T47D (cell line): ENCODE data around the gene SRCAP.
"Not testable (repeated sequence)": the region's sequence is repeated elsewhere in the genome, so short reads cannot be mapped to it uniquely, and the experiment has no call there.

Experiments
- DNase-seq, 2 experiments: peaks; one replicate each; pipeline versions ENCODE4 v3.0.0 to v3.0.0-alpha.2; 2011 to 2012; ENCODE audit warnings: low read depth in 1 of 2, low spot score in 1 of 2
- JUND ChIP-seq: IDR thresholded peaks from 2 replicates; pipeline ENCODE4 v1.6.1; 2012; ENCODE audit warnings: low read depth
- in situ Hi-C: cut with HindIII; loops from 2 replicates; pipeline ENCODE4 v1.10.0; 2016; ENCODE audit warnings: low sequenced_read_pairs, low pct_unique_long_range_greater_than_20kb

The SRCAP gene

GRCh38 chr16:30697264-30698138 lies 1.5 kb upstream of the SRCAP start:
- peak in 1 of 2 experiments; percentile 88 for DNase-seq
- in situ Hi-C loops, result no loop called here
- TF ChIP-seq JUND, result no peak

GRCh38 chr16:30698139-30698815 lies 694 bp upstream of the SRCAP start:
- TF ChIP-seq JUND, result no peak
- in situ Hi-C loops, result no loop called here
- peak; percentile 93 to 99 for DNase-seq

GRCh38 chr16:30699615-30700099 lies 686 bp downstream of the SRCAP start:
- in situ Hi-C loops, result no loop called here
- DNase-seq, result no peak

GRCh38 chr16:30700491-30700890 lies 1.5 kb downstream of the SRCAP start:
- in situ Hi-C loops, result no loop called here
- no peak for TF ChIP-seq JUND
- DNase-seq, result no peak

More at GRCh38 chr16:30699615-30700099, 686 bp downstream of the SRCAP start:
- TF ChIP-seq JUND, result no peak

- no peak for TF ChIP-seq JUND
- DNase-seq, result no peak
- in situ Hi-C loops, result no loop called here
Measured at GRCh38 chr16:30700971-30701370, 2.0 kb downstream of the SRCAP start.

GRCh38 chr16:30703071-30703470 lies 4.1 kb downstream of the SRCAP start:
- in situ Hi-C loops, result not testable (repeated sequence)

GRCh38 chr16:30703971-30704370 lies 5.0 kb downstream of the SRCAP start:
- in situ Hi-C loops, result no loop called here
- TF ChIP-seq JUND, result no peak

More at GRCh38 chr16:30703071-30703470, 4.1 kb downstream of the SRCAP start:
- not testable (repeated sequence) for DNase-seq

GRCh38 chr16:30706046-30706445 lies 7.1 kb downstream of the SRCAP start:
- TF ChIP-seq JUND, result no peak
- in situ Hi-C loops, result no loop called here
- no peak for DNase-seq

More at GRCh38 chr16:30703971-30704370, 5.0 kb downstream of the SRCAP start:
- DNase-seq, result no peak

GRCh38 chr16:30710971-30711370 lies 12.0 kb downstream of the SRCAP start:
- no peak for DNase-seq
- in situ Hi-C loops, result no loop called here
- TF ChIP-seq JUND, result no peak

- DNase-seq, result no peak
- no peak for TF ChIP-seq JUND
- in situ Hi-C loops, result no loop called here
Measured at GRCh38 chr16:30711712-30712111, 12.7 kb downstream of the SRCAP start.

- TF ChIP-seq JUND, result no peak
- DNase-seq, result no peak
- in situ Hi-C loops, result no loop called here
Measured at GRCh38 chr16:30715750-30716445, 16.9 kb downstream of the SRCAP start.

- TF ChIP-seq JUND, result no peak
- DNase-seq, result no peak
- in situ Hi-C loops, result no loop called here
Measured at GRCh38 chr16:30720086-30720485, 21.1 kb downstream of the SRCAP start.

- TF ChIP-seq JUND, result no peak
- DNase-seq, result no peak
- in situ Hi-C loops, result no loop called here
Measured at GRCh38 chr16:30720694-30721093, 21.7 kb downstream of the SRCAP start.
